DND-41 (cell line): Measurements from ENCODE around the gene DST.

Source experiments
- EZH2 ChIP-seq: IDR thresholded peaks from 3 replicates; pipeline ENCODE4 v1.6.1; 2012; ENCODE audit warnings: borderline replicate concordance, low read depth, mild to moderate bottlenecking, moderate library complexity, low read length, inconsistent platforms; ENCODE audit not compliant: severe bottlenecking
- TF ChIP-seq, protein P1 (sequence below): IDR thresholded peaks from 2 replicates; pipeline ENCODE4 v1.5.1; 2012; ENCODE audit warnings: borderline replicate concordance, low read length, moderate library complexity, mild to moderate bottlenecking; ENCODE audit not compliant: poor library complexity, severe bottlenecking; ENCODE audit errors: extremely low read depth

DNA sequence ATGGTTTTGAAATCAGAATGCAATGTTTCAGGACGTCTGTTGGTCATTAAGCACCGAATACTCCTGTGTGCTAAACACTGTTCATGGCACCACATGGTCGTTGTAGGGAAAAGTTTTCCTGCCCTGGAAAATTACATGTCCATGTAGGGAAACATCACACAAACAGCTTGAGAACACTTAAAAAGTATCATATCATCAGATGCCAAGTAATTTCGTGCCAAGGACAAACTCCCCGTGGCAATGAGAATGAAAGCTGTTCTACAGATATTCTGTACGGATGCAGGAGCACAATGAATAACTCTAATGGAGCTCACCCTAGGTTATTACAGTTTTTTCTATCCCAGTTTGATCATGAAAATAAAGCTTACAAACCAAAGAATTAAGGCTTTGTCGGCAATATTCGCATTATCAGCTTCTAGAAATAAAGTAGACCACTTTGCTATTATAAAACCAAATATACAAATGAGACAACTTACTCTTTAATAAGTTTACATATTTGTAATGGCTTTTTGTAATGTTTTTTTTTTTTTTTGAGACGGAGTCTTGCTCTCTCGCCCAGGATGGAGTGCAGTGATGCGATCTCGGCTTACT, 4.6 kb upstream of the DST start:
- TF ChIP-seq, protein P1, sequence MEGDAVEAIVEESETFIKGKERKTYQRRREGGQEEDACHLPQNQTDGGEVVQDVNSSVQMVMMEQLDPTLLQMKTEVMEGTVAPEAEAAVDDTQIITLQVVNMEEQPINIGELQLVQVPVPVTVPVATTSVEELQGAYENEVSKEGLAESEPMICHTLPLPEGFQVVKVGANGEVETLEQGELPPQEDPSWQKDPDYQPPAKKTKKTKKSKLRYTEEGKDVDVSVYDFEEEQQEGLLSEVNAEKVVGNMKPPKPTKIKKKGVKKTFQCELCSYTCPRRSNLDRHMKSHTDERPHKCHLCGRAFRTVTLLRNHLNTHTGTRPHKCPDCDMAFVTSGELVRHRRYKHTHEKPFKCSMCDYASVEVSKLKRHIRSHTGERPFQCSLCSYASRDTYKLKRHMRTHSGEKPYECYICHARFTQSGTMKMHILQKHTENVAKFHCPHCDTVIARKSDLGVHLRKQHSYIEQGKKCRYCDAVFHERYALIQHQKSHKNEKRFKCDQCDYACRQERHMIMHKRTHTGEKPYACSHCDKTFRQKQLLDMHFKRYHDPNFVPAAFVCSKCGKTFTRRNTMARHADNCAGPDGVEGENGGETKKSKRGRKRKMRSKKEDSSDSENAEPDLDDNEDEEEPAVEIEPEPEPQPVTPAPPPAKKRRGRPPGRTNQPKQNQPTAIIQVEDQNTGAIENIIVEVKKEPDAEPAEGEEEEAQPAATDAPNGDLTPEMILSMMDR = no peak
- no peak for TF ChIP-seq EZH2
